IMR-90 (cell line): ENCODE measurements around the gene SERPINF2. TPM values are rescaled to one million over a fixed set of nuclear protein-coding genes. Genes with fewer than 3 reads are reported as not detected.
A peak's percentile ranks its signal among the peaks of the same experiment; 100 is the strongest.

Experiments used
- ATAC-seq: fragments of 200-7000 bp; cut with Tn5 transposase; 2 replicates; pipeline ENCODE4 v1.9.1; 2020; ENCODE audit warnings: low read depth, mild to moderate bottlenecking, moderate library complexity
- BruUV-seq: library from RNA; stranded (reverse); fragments of 400-500 nt; replicated peaks from 2 replicates; lab custom pipeline; 2021; lab: Mats Ljungman, UMichigan
- CTCF ChIA-PET: fragments of 300-600 bp; formaldehyde crosslinking; extraction: SDS; loops from one replicate; lab custom pipeline; 2021; ENCODE audit warnings: antibody characterized with exemption; lab: Yijun Ruan, JAX
- POLR2A ChIA-PET: fragments of 300-600 bp; sonication (Branson Sonifier 250); formaldehyde crosslinking; loops from one replicate; lab custom pipeline; 2022; ENCODE audit warnings: antibody characterized with exemption; ENCODE audit not compliant: unreplicated experiment; lab: Charles Lee
- DNase-seq: peaks from one replicate; pipeline ENCODE4 v3.0.0; 2013
- H2AFZ ChIP-seq: replicated peaks from 2 replicates; pipeline ENCODE3; 2013; ENCODE audit warnings: low read length, mild to moderate bottlenecking; ENCODE audit not compliant: poor library complexity
- H2AK5ac ChIP-seq: 2 replicates; pipeline ENCODE4 v1.6.1; 2013; ENCODE audit warnings: low read depth, low read length, inconsistent platforms
- H2AK9ac ChIP-seq: replicated peaks from 2 replicates; pipeline ENCODE3; 2013; ENCODE audit warnings: mild to moderate bottlenecking, low read depth, low read length, moderate library complexity; ENCODE audit not compliant: poor library complexity
- H2BK120ac ChIP-seq: 2 replicates; pipeline ENCODE4 v1.6.1; 2013; ENCODE audit warnings: low read depth, low read length, inconsistent platforms
- H2BK15ac ChIP-seq: 3 replicates; pipeline ENCODE4 v1.6.1; 2013; ENCODE audit warnings: low read depth, low read length, inconsistent platforms
- H2BK20ac ChIP-seq: 2 replicates; pipeline ENCODE4 v1.6.1; 2013; ENCODE audit warnings: low read depth, mild to moderate bottlenecking, inconsistent platforms, low read length, moderate library complexity
- H2BK5ac ChIP-seq: 2 replicates; pipeline ENCODE4 v1.6.1; 2013; ENCODE audit warnings: mild to moderate bottlenecking, low read depth, low read length, inconsistent platforms; ENCODE audit not compliant: poor library complexity, severe bottlenecking
- H3K14ac ChIP-seq: replicated peaks from 2 replicates; pipeline ENCODE4 v1.6.1; 2013; ENCODE audit warnings: low read depth, low read length, inconsistent platforms
- H3K18ac ChIP-seq: 2 replicates; pipeline ENCODE4 v1.6.1; 2013; ENCODE audit warnings: low read depth, low read length, control low read depth
- H3K23ac ChIP-seq: 2 replicates; pipeline ENCODE4 v1.6.1; 2013; ENCODE audit warnings: low read depth, low read length, inconsistent platforms
- H3K27ac ChIP-seq: 2 replicates; pipeline ENCODE4 v1.5.1; 2013; ENCODE audit warnings: mild to moderate bottlenecking, control low read depth, low read length; ENCODE audit not compliant: insufficient read depth
- H3K27me3 ChIP-seq: 2 replicates; pipeline ENCODE4 v1.6.1; 2013; ENCODE audit warnings: low read length; ENCODE audit not compliant: control insufficient read depth, insufficient read depth
- H3K36me3 ChIP-seq: 2 replicates; pipeline ENCODE4 v1.6.1; 2013; ENCODE audit warnings: low read length, mixed read lengths; ENCODE audit not compliant: control insufficient read depth, insufficient read depth
- H3K4ac ChIP-seq: 2 replicates; pipeline ENCODE4 v1.6.1; 2013; ENCODE audit warnings: low read depth, low read length, inconsistent platforms
- H3K4me1 ChIP-seq: 2 replicates; pipeline ENCODE4 v1.6.1; 2013; ENCODE audit warnings: low read length, mixed read lengths; ENCODE audit not compliant: control insufficient read depth, insufficient read depth
- H3K4me2 ChIP-seq: 2 replicates; pipeline ENCODE4 v1.6.1; 2013; ENCODE audit warnings: low read depth, mild to moderate bottlenecking, control low read depth, low read length, moderate library complexity
- H3K4me3 ChIP-seq: 2 replicates; pipeline ENCODE4 v1.5.1; 2013; ENCODE audit warnings: low read depth, mild to moderate bottlenecking, control low read depth, low read length, moderate library complexity; ENCODE audit not compliant: insufficient read depth
- H3K56ac ChIP-seq: 2 replicates; pipeline ENCODE4 v1.6.1; 2013; ENCODE audit warnings: low read length, inconsistent platforms; ENCODE audit not compliant: insufficient read depth; ENCODE audit errors: extremely low read depth
- H3K79me1 ChIP-seq, 2 experiments: 2 replicates each; pipeline ENCODE4 v1.6.1; 2013; ENCODE audit warnings: low read length in 2 of 2, inconsistent platforms in 1 of 2, low read depth in 1 of 2
- H3K9ac ChIP-seq: 2 replicates; pipeline ENCODE4 v1.6.1; 2013; ENCODE audit warnings: low read depth, low read length, control low read depth
- H3K9me1 ChIP-seq: 2 replicates; pipeline ENCODE4 v1.6.1; 2013; ENCODE audit warnings: low read length, inconsistent platforms; ENCODE audit not compliant: insufficient read depth
- H3K9me3 ChIP-seq: 2 replicates; pipeline ENCODE4 v1.6.1; 2013; ENCODE audit warnings: low read length; ENCODE audit not compliant: control insufficient read depth, insufficient read depth
- H4K20me1 ChIP-seq: 2 replicates; pipeline ENCODE4 v1.6.1; 2013; ENCODE audit warnings: low read length, inconsistent platforms; ENCODE audit not compliant: insufficient read depth
- H4K5ac ChIP-seq: 2 replicates; pipeline ENCODE4 v1.6.1; 2013; ENCODE audit warnings: mild to moderate bottlenecking, low read depth, low read length, control low read depth
- H4K8ac ChIP-seq, 2 experiments: 2 replicates each; pipeline ENCODE4 v1.6.1; 2013; ENCODE audit warnings: low read depth in 2 of 2, low read length in 2 of 2, control low read depth in 1 of 2, inconsistent platforms in 1 of 2
- H4K91ac ChIP-seq: 2 replicates; pipeline ENCODE4 v1.6.1; 2013; ENCODE audit warnings: low read depth, low read length, inconsistent platforms; ENCODE audit not compliant: insufficient read depth
- BHLHE40 ChIP-seq: fragments of 150-350 bp; IDR thresholded peaks from 2 replicates; pipeline ENCODE4 v1.6.1; 2016; ENCODE audit warnings: mild to moderate bottlenecking, low read depth, low read length
- CEBPB ChIP-seq: IDR thresholded peaks from 2 replicates; pipeline ENCODE4 v1.6.1; 2012; ENCODE audit warnings: low read depth, low read length, improper control_type of control experiment
- CHD1 ChIP-seq: IDR thresholded peaks from 2 replicates; pipeline ENCODE4 v1.6.1; 2012; ENCODE audit warnings: low read depth, low read length, improper control_type of control experiment
- ELK1 ChIP-seq: fragments of 150-350 bp; IDR thresholded peaks from 2 replicates; pipeline ENCODE4 v1.6.1; 2016; ENCODE audit warnings: low read depth, mild to moderate bottlenecking, low read length, moderate library complexity, borderline replicate concordance
- FOS ChIP-seq: fragments of 150-350 bp; IDR thresholded peaks from 2 replicates; pipeline ENCODE4 v1.6.1; 2016; ENCODE audit warnings: low read depth, low read length
- MAFK ChIP-seq: IDR thresholded peaks from 2 replicates; pipeline ENCODE4 v1.6.1; 2012; ENCODE audit warnings: low read depth, low read length, improper control_type of control experiment
- MAZ ChIP-seq: IDR thresholded peaks from 2 replicates; pipeline ENCODE4 v1.6.1; 2012; ENCODE audit warnings: low read depth, mild to moderate bottlenecking, low read length, improper control_type of control experiment, moderate library complexity, borderline replicate concordance
- POLR2A ChIP-seq: IDR thresholded peaks from 2 replicates; pipeline ENCODE4 v1.6.1; 2012; ENCODE audit warnings: mild to moderate bottlenecking, low read depth, low read length
- RAD21 ChIP-seq: IDR thresholded peaks from 2 replicates; pipeline ENCODE4 v1.6.1; 2012; ENCODE audit warnings: low read length, improper control_type of control experiment
- SMC3 ChIP-seq: fragments of 150-350 bp; IDR thresholded peaks from 2 replicates; pipeline ENCODE4 v1.6.1; 2016; ENCODE audit warnings: low read depth, mild to moderate bottlenecking, antibody characterized with exemption, low read length, moderate library complexity
- WGBS, 2 experiments: methylation state at CpG; one replicate each; pipeline versions ENCODE4 v1.1.5 to v1.1.7; 2013; ENCODE audit warnings: missing lambda C conversion rate in 2 of 2; ENCODE audit not compliant: insufficient read length in 1 of 2; ENCODE audit errors: extremely low coverage in 2 of 2; 5-methylcytosine and 5-hydroxymethylcytosine counted together
- dilution Hi-C: fragments of 300-500 bp; cut with HindIII; formaldehyde crosslinking; loops from one replicate; pipeline ENCODE4 v1.14.3; 2018; ENCODE audit warnings: low sequenced_read_pairs; ENCODE audit not compliant: unreplicated experiment
- in situ Hi-C: fragments of 300-500 bp; cut with MboI; formaldehyde crosslinking; loops from 3 replicates; pipeline ENCODE4 v1.14.3; 2019; ENCODE audit warnings: low sequenced_read_pairs, inconsistent platforms, mixed read lengths
- intact Hi-C: fragments of 100-400 bp; cut with micrococcal nuclease; formaldehyde crosslinking; loops from 2 replicates; pipeline ENCODE4 v1.10.0; 2022
- polyA plus RNA-seq, 3 experiments: library from polyadenylated mRNA; depleted of rRNA; stranded (reverse); fragments of >200 nt; gene quantifications; 2 replicates each; pipeline ENCODE4 v1.2.3, GENCODE V29; 2012; ENCODE audit warnings: low replicate concordance in 1 of 3
- total RNA-seq: library from RNA; depleted of rRNA; stranded (reverse); fragments of >200 nt; gene quantifications from 2 replicates; pipeline ENCODE4 v1.2.3, GENCODE V29; 2012

SERPINF2 gene
- total and polyA plus RNA-seq, 2 of the 4 experiments (the other 2 are of a cell fraction) = not detected

- H3K4me2 ChIP-seq = no peak overlapping the region
- no peaks in the 10 kb centered on the region for H3K9me3 ChIP-seq
- H2BK20ac ChIP-seq = no peak overlapping the region
- H3K14ac ChIP-seq = no peak overlapping the region
- H3K27ac ChIP-seq = no peak overlapping the region
- dilution Hi-C loops (no loop called here), in situ Hi-C loops (loop anchor here (25.0 kb wide), 1 partner anchor 332 kb away; the partner anchor contains the start of genes DPH1, OVCA2 and RTN4RL1), intact Hi-C loops (no loop called here)
- ChIA-PET POLR2A (interaction anchor here (1.1 kb wide), 1 partner anchor 11 kb away, joined by 3 read pairs; no protein-coding TSS in a partner anchor), CTCF (interaction anchor here (0.5 kb wide), 1 partner anchor 238 kb away, joined by 3 read pairs; no protein-coding TSS in a partner anchor)
- peaks cover 5% of the 10 kb centered on the region; the same call in 1 of the 2 replicates for H3K9me1 ChIP-seq
- H3K4me1 ChIP-seq = peaks cover 3% of the 10 kb centered on the region; the same call in 1 of the 2 replicates
- no peak overlapping the region for H3K9ac ChIP-seq
- no peak overlapping the region for H3K56ac ChIP-seq
- peaks cover 9% of the 10 kb centered on the region; the same call in 1 of the 2 replicates for H4K20me1 ChIP-seq
- H4K5ac ChIP-seq = no peak overlapping the region
- no peak overlapping the region for H3K4me3 ChIP-seq
- TF ChIP-seq BHLHE40 = no peak
- TF ChIP-seq CHD1 = no peak
- no peak for TF ChIP-seq MAFK
- no peak for TF ChIP-seq SMC3
- no peak for TF ChIP-seq POLR2A
- TF ChIP-seq FOS = no peak
- TF ChIP-seq ELK1 = no peak
- TF ChIP-seq CEBPB = no peak
- no peak for TF ChIP-seq RAD21
- no peak for TF ChIP-seq MAZ
- no peak overlapping the region for H2BK120ac ChIP-seq
- DNase-seq (no peak), ATAC-seq (no peak)
- no peak overlapping the region for H3K23ac ChIP-seq
- H2AFZ ChIP-seq = peak overlapping the region; percentile 32
- no peak overlapping the region for H2BK5ac ChIP-seq
- no TSS peak for BruUV-seq
- H3K36me3 ChIP-seq = peaks cover 11% of the 10 kb centered on the region
- H3K4ac ChIP-seq = no peak overlapping the region; the same call in 1 of the 2 replicates
- H2AK9ac ChIP-seq = no peak overlapping the region
- H2BK15ac ChIP-seq = no peak overlapping the region
- H2AK5ac ChIP-seq = no peak overlapping the region
- H4K91ac ChIP-seq = no peak overlapping the region
- H3K18ac ChIP-seq = no peak overlapping the region
- H4K8ac ChIP-seq = no peak overlapping the region
- 63% methylated on average over 7 of the region's 7 CpGs; no CpG with 5 or more reads in 1 of the 2 experiments for WGBS, 2 experiments
- H3K79me1 ChIP-seq = peaks cover 0 to 6% of the 10 kb centered on the region in 2 experiments; a peak in 1 of 4 replicates
- no peaks in the 10 kb centered on the region for H3K27me3 ChIP-seq
Measured at GRCh38 chr17:1705004-1705403, 37.7 kb upstream of the SERPINF2 start.
